Parathyroid adenoma (tissue), 2 donors: ENCODE data around the gene AP1B1.

Experiments used
- H2AFZ ChIP-seq: fragments of 300-600 bp; sonication (generic); one replicate; pipeline ENCODE4 v1.7.0; 2017; ENCODE audit warnings: antibody characterized with exemption, mild to moderate bottlenecking
- H3K27ac ChIP-seq: fragments of 300-600 bp; sonication (generic); one replicate; pipeline ENCODE4 v1.7.0; 2017
- H3K27me3 ChIP-seq: fragments of 300-600 bp; sonication (generic); one replicate; pipeline ENCODE4 v1.7.0; 2017; ENCODE audit warnings: low read length; ENCODE audit not compliant: control insufficient read depth, insufficient read depth
- H3K36me3 ChIP-seq: fragments of 300-600 bp; sonication (generic); one replicate; pipeline ENCODE4 v1.7.0; 2017; ENCODE audit warnings: low read length; ENCODE audit not compliant: control insufficient read depth, insufficient read depth
- H3K4me1 ChIP-seq: fragments of 300-600 bp; sonication (generic); one replicate; pipeline ENCODE4 v1.7.0; 2017; ENCODE audit warnings: control low read depth
- H3K4me2 ChIP-seq: fragments of 300-600 bp; sonication (generic); one replicate; pipeline ENCODE4 v1.7.0; 2017; ENCODE audit warnings: low read length
- H3K4me3 ChIP-seq: fragments of 300-600 bp; sonication (generic); one replicate; pipeline ENCODE4 v1.7.0; 2017; ENCODE audit warnings: low read depth, low read length
- H3K79me2 ChIP-seq: fragments of 300-600 bp; sonication (generic); one replicate; pipeline ENCODE4 v1.7.0; 2017; ENCODE audit warnings: control low read depth
- H3K9ac ChIP-seq: fragments of 300-600 bp; sonication (generic); one replicate; pipeline ENCODE4 v1.7.0; 2017; ENCODE audit warnings: mild to moderate bottlenecking
- H3K9me3 ChIP-seq: fragments of 300-600 bp; sonication (generic); one replicate; pipeline ENCODE4 v1.7.0; 2017; ENCODE audit warnings: low read length; ENCODE audit not compliant: control insufficient read depth
- CTCF ChIP-seq: fragments of 300-600 bp; sonication (generic); IDR thresholded peaks from one replicate; pipeline ENCODE4 v1.7.0; 2017; ENCODE audit warnings: antibody characterized with exemption, mild to moderate bottlenecking
- donor health status: primary hyperparathyroidism.

Gene AP1B1

GRCh38 chr22:29353286-29353685 is 35.1 kb downstream of the AP1B1 start:
- Histone ChIP-seq H3K9me3 (no peaks in the 10 kb centered on the region), H2AFZ (no peak overlapping the region), H3K36me3 (no peaks in the 10 kb centered on the region), H3K9ac (no peak overlapping the region), H3K4me1 (no peaks in the 10 kb centered on the region), H3K4me3 (no peak overlapping the region), H3K4me2 (no peak overlapping the region), H3K27me3 (no peaks in the 10 kb centered on the region), H3K27ac (no peak overlapping the region), H3K79me2 (no peaks in the 10 kb centered on the region)
- no peak for TF ChIP-seq CTCF

- H3K36me3 ChIP-seq, result no peaks in the 10 kb centered on the region
- no peak overlapping the region for H3K4me3 ChIP-seq
- no peak overlapping the region for H3K9ac ChIP-seq
These were observed 35.6 kb downstream of the AP1B1 start for GRCh38 chr22:29352778-29353177.

GRCh38 chr22:29351891-29352290 is 36.5 kb downstream of the AP1B1 start:
- no peak overlapping the region for H2AFZ ChIP-seq
- H3K9ac ChIP-seq, result no peak overlapping the region
- no peaks in the 10 kb centered on the region for H3K4me1 ChIP-seq
- H3K9me3 ChIP-seq, result no peaks in the 10 kb centered on the region
- no peaks in the 10 kb centered on the region for H3K27me3 ChIP-seq
- H3K27ac ChIP-seq, result no peak overlapping the region
- no peaks in the 10 kb centered on the region for H3K79me2 ChIP-seq
- no peak overlapping the region for H3K4me2 ChIP-seq
- TF ChIP-seq CTCF, result no peak
- H3K4me3 ChIP-seq, result no peak overlapping the region
- H3K36me3 ChIP-seq, result no peaks in the 10 kb centered on the region

More at GRCh38 chr22:29352778-29353177, 35.6 kb downstream of the AP1B1 start:
- Histone ChIP-seq H3K4me2 (no peak overlapping the region), H2AFZ (no peak overlapping the region), H3K27ac (no peak overlapping the region), H3K4me1 (no peaks in the 10 kb centered on the region), H3K9me3 (no peaks in the 10 kb centered on the region), H3K79me2 (no peaks in the 10 kb centered on the region), H3K27me3 (no peaks in the 10 kb centered on the region)
- no peak for TF ChIP-seq CTCF

GRCh38 chr22:29351042-29351441 is 37.3 kb downstream of the AP1B1 start:
- no peaks in the 10 kb centered on the region for H3K36me3 ChIP-seq
- H3K27ac ChIP-seq, result no peak overlapping the region
- no peak overlapping the region for H3K4me2 ChIP-seq
- no peaks in the 10 kb centered on the region for H3K4me1 ChIP-seq
- no peak overlapping the region for H3K9ac ChIP-seq
- H3K27me3 ChIP-seq, result no peaks in the 10 kb centered on the region
- H3K9me3 ChIP-seq, result no peaks in the 10 kb centered on the region
- no peak overlapping the region for H2AFZ ChIP-seq
- no peak overlapping the region for H3K4me3 ChIP-seq
- H3K79me2 ChIP-seq, result no peaks in the 10 kb centered on the region
- no peak for TF ChIP-seq CTCF

- no peak overlapping the region for H3K27ac ChIP-seq
- no peaks in the 10 kb centered on the region for H3K4me1 ChIP-seq
- H3K27me3 ChIP-seq, result no peaks in the 10 kb centered on the region
- no peak overlapping the region for H3K9ac ChIP-seq
- H2AFZ ChIP-seq, result no peak overlapping the region
- H3K79me2 ChIP-seq, result no peaks in the 10 kb centered on the region
- no peaks in the 10 kb centered on the region for H3K36me3 ChIP-seq
- no peak for TF ChIP-seq CTCF
- no peaks in the 10 kb centered on the region for H3K9me3 ChIP-seq
- no peak overlapping the region for H3K4me2 ChIP-seq
- no peak overlapping the region for H3K4me3 ChIP-seq
These were observed 39.4 kb downstream of the AP1B1 start for GRCh38 chr22:29348956-29349355.
